ENCODE results near the gene NIPAL3.

GRCh38 chr1:24465638-24466037, 50.0 kb downstream of the NIPAL3 start:
- TF ChIP-seq CTCF (IDR thresholded peaks at IDR 0.05; ENCODE audit: extremely low read depth in 1 of 2, insufficient read depth in 1 of 2, low read depth in 1 of 2, low read length in 2 of 2) (no peak), EZH2 (IDR thresholded peaks at IDR 0.05; ENCODE audit: borderline replicate concordance, low read depth, low read length, severe bottlenecking) (no peak), POLR2AphosphoS5 (IDR thresholded peaks at IDR 0.05; ENCODE audit: insufficient read depth, low read depth, low read length) (no peak), POLR2A (IDR thresholded peaks at IDR 0.05; ENCODE audit: low read depth, low read length) (no peak), MAX (IDR thresholded peaks at IDR 0.05; ENCODE audit: insufficient read depth, insufficient read length) (no peak)
